NT2/D1 (cell line): ENCODE results near the gene VPS37C.

ENCODE experiments used
- YY1 ChIP-seq: IDR thresholded peaks from 2 replicates; pipeline ENCODE4 v1.6.1; 2011; ENCODE audit not compliant: insufficient read length, insufficient read depth
- ZNF274 ChIP-seq: IDR thresholded peaks from 2 replicates; pipeline ENCODE4 v1.6.1; 2011; ENCODE audit warnings: mild to moderate bottlenecking, low read depth, low read length

DNA sequence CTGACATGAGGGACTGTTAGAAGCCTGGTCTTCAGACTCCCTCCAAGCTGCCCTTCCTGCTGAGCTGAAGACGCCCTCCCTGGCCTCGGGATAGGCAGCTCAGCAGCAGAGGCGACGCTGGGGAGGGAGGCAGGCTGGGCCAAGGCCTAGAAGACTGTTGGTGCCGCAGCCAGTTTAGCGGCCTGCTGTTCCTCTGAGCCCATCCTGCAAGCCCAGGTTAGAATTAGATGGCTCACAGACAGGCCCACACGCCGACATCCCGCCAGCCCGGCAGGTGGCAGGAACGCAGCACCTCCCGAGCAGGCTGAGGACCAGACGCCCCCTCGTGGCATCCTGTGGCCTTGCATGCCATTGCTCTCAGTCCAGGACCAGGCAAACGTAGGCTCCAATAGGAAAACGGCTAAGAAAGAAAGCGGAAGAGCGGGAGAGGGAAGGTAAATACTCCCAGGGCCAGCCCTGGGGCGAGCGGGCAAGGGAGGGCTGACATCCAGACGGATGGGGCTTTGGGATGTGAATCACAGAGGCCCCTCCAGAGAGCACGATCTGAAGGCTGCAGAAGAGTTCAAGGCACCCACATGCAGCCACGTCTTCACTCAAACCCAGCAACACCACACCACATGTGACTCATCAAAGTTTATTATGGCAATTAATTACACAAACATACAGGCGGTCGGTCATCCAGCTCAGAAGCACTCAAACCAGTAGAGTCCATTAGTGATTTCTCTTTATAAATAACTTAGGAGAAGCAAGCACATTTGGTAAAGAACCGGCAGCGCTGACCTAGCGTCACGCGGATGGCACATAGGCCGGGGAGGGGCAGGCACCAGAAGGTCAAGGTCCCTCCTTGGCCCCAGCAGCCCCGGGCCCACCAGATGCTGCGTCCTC lies 31.3 kb downstream of the VPS37C start:
- TF ChIP-seq ZNF274, result no peak
- no peak for TF ChIP-seq YY1
